PC-9 (cell line): ENCODE data around the gene LRCH3.

Source experiments
- CTCF ChIP-seq: fragments of 200-600 bp; sonication (generic); conservative IDR thresholded peaks from 2 replicates; pipeline ENCODE4 v1.6.1; 2017; ENCODE audit warnings: mixed run types, antibody characterized with exemption, mild to moderate bottlenecking, moderate library complexity
- EZH2 ChIP-seq: fragments of 200-600 bp; sonication (generic); IDR thresholded peaks from 2 replicates; pipeline ENCODE4 v1.8.0; 2017; ENCODE audit warnings: antibody characterized with exemption, low read depth

- TF ChIP-seq CTCF (no peak), EZH2 (no peak)
Measured at GRCh38 chr3:197890693-197891092, 99.6 kb downstream of the LRCH3 start.
